Subcutaneous adipose tissue (tissue), 4 donors: Measurements from ENCODE around the gene XCL1. TPM values are rescaled to one million over a fixed set of nuclear protein-coding genes. Genes with fewer than 3 reads are reported as not detected.

Source experiments
- total RNA-seq, 4 donors: library from RNA; depleted of rRNA; stranded (reverse); fragments of >200 nt; gene quantifications; one replicate each; pipeline ENCODE4 v1.1.0, GENCODE V29; 2016
- TF ChIP-seq, protein P1 (sequence below): fragments of 450-650 bp; IDR thresholded peaks from one replicate; pipeline ENCODE4 v1.5.1; 2016; ENCODE audit warnings: low read depth, mild to moderate bottlenecking, control low read depth, antibody characterized with exemption, moderate library complexity

Gene XCL1
- total RNA-seq, 4 donors from 2014 or later = 0.68 TPM; not detected in 3

DNA sequence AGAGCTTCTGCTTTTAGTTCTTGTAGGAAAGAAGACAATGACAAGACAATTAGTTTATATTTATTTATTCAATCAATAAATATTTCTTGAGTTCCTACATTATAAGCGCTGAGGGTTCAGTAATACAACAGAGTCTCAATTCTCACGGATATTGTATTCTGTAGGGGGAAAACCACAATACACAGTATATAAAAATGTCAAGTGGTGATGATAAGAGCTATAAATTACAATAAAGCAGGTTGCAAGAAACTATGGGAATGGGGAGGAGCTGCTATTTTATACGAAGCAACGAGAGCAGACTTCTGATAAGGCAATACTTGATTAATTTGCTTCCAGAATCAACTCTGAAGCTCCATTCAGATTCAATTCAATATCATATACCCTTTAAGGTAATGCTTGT, 10.6 kb upstream of the XCL1 start:
- TF ChIP-seq, protein P1, sequence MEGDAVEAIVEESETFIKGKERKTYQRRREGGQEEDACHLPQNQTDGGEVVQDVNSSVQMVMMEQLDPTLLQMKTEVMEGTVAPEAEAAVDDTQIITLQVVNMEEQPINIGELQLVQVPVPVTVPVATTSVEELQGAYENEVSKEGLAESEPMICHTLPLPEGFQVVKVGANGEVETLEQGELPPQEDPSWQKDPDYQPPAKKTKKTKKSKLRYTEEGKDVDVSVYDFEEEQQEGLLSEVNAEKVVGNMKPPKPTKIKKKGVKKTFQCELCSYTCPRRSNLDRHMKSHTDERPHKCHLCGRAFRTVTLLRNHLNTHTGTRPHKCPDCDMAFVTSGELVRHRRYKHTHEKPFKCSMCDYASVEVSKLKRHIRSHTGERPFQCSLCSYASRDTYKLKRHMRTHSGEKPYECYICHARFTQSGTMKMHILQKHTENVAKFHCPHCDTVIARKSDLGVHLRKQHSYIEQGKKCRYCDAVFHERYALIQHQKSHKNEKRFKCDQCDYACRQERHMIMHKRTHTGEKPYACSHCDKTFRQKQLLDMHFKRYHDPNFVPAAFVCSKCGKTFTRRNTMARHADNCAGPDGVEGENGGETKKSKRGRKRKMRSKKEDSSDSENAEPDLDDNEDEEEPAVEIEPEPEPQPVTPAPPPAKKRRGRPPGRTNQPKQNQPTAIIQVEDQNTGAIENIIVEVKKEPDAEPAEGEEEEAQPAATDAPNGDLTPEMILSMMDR = no peak

DNA sequence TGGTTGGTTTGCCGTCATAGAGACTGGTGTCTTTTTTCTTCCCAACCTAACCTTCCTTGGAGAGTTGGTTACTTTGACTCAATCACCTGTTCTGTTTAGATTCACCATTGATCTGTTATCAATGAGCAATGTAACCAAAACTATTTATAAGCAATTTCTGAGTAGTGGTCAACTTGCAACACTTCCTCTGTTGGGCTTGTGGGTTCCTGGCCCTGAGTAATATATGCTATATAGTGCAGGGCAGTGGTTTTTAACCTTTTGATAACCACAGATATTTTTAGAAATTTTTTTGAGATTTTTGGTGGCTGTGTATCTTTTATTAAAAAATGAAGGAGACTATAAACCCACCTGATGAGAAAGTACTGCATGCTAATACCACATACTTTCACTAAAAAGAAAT, 9.4 kb upstream of the XCL1 start:
- TF ChIP-seq, protein P1 = no peak

DNA sequence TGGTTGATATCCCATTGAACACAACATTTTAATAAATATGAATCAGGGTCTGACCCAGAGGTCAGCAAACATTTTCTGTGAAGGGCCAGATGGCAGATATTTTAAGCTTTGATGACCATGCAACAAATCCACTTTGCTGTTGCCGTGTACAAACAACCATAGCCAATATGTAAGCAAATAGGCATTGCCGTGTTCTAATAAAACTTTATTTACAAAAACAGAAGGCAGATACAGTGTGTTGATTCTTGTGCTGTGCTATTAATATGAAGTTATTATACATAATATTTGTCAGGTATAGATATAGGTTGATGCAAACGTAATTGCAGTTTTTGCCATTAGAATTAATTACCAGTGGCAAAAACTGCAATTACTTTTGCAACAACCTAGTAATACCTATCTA, 8.8 kb upstream of the XCL1 start:
- TF ChIP-seq, protein P1 = no peak

DNA sequence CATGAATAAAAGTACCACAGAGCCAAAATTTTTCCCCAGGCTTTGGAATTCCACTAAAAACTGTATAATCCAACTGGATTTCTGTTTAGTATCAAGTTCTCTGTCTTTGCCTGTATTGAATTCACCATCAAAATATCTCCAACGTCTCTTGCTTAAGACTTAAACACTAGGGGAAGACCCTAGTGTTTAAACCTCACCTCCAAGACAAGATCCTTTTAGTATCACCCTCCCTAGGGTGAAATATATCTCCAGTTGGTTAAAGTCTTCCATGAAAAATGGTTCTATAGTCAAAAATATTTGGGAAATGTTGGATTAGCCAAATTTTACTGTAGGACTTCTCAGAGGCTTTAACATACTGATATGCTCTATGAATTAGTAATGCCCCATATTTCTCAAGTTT, 8.1 kb upstream of the XCL1 start:
- TF ChIP-seq, protein P1 = no peak

DNA sequence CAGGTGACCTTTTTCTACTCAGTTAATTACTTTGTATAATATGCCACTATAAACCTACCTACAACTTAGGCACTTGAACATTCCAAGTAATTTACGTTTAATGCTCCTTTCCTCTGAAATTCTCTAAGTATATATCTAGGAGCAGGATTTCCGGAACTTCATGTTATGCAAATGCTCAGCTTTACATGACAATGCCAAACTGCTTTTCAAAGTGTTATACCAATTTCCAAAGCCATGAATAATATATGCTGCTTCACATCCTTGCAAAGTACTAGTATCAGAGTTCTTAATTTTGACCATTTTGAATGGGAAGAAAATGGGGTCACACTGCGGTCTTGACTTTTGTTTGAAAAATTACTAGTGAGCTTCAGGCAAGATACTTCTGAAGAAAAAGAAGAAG, 5.8 kb upstream of the XCL1 start:
- TF ChIP-seq, protein P1 = no peak

DNA sequence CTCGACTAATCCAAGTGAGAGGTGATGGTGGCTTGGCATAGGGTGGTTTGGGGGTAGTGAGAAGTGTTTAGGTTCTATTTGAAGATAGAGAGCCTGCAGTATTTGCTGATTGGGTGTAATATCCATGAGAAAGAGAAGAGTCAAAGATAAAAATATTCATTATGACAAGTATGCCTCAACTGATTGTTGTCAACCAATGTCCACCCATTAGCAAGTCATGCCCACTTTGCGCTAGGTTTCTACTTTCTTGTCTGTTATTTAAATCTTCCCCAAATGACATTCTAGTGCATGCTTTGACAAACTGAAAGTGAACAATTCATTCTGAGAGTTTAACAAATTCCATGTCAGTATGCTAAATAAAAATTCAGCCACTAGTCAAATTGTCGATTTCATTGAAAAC, 3.8 kb upstream of the XCL1 start:
- TF ChIP-seq, protein P1 = no peak

DNA sequence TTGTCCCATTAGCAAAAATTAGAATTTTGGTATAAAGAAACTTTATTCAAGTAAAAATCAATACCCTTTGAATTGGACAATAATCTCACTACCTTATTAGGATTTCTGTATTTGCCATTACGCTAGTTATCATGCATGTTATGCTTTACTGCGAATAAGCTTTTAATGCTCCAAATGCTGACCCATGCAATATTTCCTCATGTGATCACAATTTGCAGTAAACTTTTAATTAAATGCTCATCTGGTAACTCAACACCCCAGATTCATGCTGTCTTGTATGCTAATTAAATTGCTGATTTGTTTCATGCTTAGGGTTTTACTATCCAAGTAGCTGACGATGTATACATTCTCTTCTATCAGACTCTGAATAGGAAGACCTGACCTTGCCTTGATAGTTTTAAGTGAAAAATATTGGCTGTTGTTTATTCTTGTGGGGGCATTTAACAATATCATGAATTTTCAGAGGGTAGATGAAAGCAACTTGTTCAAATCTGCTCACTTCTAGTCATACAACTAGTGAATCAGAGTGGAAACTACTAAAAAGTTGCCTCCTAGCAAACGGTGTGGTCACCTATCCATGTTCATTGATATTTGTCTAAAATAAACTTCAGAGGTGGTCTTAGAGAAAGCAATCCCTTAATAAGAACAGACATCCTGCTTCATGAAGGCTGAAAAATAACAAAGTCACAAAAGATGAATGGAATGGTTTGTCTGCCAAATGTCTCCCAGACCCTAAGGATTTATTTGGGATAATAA, 5.6 kb downstream of the XCL1 start:
- TF ChIP-seq, protein P1 = no peak
